Bone marrow (tissue), 2 donors: Measurements from ENCODE around the gene IL22RA2.
"Not testable (repeated sequence)": the region's sequence is repeated elsewhere in the genome, so short reads cannot be mapped to it uniquely, and the experiment has no call there.

Experiments used
- DNase-seq, 2 donors: peaks; one replicate each; lab custom pipeline; 2025; lab: John Stamatoyannopoulos, UW

The IL22RA2 gene, protein sequence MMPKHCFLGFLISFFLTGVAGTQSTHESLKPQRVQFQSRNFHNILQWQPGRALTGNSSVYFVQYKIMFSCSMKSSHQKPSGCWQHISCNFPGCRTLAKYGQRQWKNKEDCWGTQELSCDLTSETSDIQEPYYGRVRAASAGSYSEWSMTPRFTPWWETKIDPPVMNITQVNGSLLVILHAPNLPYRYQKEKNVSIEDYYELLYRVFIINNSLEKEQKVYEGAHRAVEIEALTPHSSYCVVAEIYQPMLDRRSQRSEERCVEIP

DNA sequence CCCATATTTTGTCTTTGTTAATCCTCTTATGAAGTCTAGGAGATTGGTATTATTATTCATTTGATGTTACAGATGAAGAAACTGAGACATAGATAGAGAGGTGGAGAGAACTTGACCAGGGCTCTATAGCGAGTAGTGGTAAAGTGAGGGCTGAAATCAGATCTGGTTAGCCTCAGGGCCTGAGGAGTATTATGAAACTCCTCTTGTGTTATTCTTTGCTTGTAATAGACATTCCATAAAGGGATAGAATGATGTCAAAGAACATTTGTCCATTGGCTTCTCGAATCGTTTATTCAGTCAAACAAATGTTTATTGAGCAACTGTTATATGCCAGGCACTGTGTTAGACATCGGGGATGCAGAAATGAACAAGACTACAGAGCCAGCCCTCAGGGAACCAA, at the start of gene IL22RA2:
TSS of gene IL22RA2 (minus strand) at position 144 of the 400 bp plus-strand sequence. CDS start 11,895 bp downstream, outside the sequence.
- DNase-seq = no peak

DNA sequence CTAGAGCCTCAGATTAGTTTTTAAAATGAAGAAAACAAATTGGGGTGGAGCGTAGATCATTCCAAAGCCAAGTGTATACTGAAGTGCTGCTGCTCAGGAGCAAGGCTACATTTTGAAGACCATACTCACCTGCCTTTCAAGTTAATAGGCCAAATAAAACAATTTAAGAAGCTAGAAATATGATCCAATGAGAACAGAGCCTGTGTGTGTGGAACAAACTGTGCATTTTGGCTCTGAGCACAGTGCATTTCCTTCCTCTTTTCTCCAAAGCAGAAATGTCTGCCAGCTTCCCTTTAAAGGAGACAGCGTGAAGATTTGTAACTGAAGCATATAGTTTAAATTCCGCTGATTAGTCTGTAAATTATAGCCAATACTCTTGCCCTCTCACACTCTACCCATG, 48.9 kb upstream of the IL22RA2 start:
- DNase-seq = peak in 1 of 2 donors; percentile 77

DNA sequence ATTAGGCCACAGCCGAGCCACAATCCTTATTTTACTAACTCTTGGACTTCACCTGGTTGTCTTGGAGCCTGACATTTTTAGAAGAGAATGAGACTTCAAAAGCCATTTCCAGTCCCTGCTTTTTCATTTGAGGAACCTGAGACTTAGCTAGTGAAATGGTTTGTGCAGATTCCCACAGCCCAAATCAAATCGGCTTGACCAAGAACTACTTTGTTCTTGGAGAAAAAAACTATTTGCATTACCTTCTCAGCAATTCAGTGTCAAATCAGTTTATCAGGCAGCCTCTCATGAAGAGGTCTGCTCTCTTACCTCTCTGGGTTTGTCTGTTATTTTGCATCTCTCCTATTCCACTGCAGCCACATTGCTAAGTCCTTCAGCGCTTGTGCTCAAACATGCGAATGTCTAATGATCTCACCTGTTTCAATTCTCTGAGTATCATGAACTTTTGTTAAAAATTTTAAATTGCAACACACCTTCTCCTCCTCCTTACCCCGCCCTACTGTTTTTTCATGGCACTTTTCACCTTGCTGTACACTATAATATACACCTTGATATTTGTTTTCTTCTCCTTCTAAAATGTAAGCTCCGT, 46.3 kb upstream of the IL22RA2 start:
- DNase-seq = no peak

DNA sequence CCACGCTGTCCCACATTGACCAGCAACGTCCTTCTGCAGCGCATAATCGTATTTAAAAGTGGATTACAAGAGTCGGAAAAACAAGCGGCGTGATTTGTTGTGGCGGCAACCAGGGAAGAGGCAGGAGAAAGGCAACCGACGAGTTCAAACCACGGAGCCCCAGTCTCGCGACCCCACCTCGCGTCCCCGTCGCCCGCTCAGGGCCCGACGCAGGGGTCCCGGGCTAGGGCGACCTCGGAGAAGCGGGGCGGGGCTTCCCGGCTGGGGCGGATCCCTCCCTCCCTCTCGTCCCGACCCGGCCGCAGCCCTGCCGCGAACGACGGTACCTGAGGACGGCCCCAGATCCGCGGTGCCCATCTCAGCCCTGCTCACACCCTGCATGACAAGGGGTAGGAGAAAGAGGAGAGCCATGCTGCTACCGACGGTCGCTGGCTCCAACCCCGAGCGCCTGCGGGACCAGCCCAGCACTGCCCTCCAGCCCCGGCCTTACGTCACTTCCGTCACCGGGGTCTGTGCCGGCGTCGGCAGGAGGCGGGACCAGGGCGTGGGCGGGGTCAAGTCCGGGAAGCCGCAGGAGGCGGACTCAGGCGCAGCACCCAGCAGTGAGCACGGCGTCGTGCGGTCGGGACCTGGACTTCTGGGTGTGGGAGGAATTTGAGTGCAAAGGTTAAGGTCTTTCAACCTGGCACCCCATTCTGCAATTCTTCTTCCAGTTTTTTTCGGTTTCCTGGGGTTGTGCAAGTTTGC, 45.6 kb upstream of the IL22RA2 start, which contains the start of gene IFNGR1:
TSS of gene IFNGR1 (minus strand) at position 469 of the 747 bp plus-strand sequence. CDS start at position 411, 58 bp downstream.
- DNase-seq = peak; percentile 78 to 92

DNA sequence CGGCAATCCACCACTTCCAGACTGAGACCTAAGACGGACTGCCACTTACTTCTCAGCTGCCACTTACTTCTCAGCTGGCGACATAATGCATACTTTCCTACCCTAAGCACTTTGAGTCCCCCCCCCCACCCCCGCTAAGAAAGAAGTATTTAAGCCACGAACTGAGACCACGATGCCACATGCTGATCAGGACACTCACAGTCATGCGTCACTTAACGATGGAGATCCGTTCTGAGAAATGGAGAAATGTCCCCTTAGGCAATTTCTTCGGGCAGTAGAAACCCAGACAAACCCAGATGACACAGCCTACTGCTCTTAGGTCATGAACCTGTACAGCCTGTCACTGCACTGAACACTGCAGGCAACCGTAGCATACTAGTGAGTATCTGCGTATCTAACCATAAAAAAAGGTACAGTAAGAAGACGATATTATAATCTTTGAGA, 45.1 kb upstream of the IL22RA2 start:
- DNase-seq = peak; percentile 39 to 59

DNA sequence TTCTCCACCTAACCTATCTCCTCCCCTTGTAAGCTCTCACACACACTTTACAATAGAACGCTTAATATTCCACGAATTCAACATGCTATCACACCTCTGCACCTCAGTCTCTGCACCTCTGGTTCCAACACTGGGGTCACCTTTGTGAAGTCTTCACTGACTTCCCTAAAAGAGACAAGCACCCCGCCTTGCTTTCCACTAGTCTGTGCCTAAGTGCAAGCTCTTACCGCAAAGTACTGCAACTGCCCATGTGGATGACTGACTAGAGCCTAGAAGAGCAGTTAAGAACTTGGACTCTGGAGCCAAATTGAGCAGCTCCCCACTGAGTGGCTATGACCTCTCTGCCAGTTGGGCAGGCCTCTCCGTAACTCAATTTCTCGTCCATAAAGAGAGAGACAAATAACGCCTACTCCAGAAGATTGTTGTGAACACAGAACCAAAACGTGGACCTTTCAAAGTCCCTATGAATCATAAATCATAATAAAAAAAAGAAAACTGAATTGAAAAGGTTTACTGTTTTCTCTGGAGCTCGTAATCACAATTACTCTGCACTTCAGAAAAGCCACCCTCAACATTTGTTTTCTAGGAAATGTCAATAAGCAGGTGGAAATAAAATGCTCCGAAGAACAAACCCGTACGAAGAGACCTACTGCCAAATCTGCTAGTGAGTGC, 44.5 kb upstream of the IL22RA2 start:
- peak in 1 of 2 donors; percentile 48 for DNase-seq

DNA sequence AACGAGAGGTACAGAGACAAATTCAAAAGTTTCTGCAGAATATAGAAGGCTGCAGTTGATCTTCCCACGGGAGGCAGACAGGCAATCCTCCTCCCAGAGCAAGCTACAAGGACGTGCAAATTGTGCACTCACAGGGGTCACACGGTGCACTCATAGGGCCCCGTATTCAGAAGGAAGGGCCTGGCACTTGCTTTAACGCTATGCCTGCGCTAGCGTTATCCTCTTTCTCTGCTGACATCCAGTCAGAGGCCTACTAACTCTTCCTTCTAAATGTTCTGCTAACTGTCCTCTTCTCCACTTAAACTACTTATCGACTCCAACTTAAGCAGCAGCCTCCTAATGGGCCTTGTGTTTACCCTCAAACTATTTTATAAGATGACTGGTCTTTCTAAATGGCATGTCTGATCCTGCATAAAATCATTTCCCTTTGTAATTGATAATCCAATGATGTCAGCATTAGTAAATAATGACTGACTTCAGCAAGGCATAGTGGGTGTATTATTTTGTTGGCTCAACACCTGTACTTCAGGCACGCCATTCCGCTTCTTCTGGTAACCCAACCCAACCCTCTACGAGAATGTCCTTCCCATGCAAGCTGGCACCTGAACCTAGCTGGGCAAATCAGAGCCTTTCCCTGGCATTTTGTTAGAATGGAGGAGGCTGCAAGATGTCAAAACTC, 43.6 kb upstream of the IL22RA2 start:
- no peak for DNase-seq

DNA sequence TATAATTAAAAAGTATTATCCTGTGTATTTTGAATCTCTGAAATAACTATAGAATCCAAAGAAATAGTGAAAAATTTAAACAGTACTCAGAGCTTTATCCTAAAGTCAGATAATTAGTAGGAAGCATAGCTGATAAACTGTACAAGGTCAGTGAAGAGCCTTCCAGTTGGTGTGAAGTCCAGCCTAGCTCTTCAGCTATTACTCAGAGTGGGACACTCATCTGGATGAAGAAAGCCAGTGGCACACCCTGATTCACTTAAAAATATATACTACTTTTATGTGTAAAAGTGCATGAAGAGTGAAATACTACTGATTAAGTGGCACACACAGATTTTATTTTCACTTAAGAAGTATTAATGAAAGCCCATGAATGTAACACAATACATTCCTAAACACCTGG, 42.7 kb upstream of the IL22RA2 start:
- no peak for DNase-seq

DNA sequence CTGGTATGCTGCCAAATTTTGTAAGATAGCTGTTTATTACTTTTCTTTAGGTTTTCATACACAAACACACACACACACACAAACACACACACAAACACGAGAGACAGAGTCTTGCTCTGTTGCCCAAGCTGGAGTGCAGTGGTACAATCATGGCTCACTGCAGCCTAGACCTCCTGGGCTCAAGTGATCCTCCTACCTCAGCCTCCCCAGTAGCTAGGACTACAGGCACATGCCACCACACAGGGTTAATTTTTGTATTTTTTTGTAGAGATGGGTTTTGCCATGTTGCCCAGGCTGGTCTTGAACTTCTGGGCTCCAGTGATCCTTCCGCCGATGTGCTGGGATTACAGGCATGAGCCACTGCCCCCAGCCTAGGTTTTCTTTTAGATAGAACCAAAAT, 42.2 kb upstream of the IL22RA2 start:
- DNase-seq = not testable (repeated sequence)

DNA sequence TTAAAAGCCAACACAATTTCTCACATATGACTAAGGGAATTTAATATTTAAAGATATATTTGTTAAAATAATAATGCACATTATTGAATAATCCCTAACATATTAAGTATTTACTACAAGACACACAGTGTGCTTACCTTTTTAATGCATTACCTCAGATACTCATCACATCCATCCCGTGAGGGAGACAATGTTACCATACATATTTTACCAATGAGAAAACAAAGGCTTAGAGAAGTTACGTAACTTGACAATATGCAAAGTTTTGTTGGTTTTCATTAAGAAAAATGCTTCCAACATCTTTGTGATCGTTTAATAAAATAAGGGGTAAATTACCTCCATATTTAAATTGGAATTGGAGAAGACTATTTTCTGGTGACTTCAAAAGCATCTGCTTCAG, 41.5 kb upstream of the IL22RA2 start:
- DNase-seq = no peak

DNA sequence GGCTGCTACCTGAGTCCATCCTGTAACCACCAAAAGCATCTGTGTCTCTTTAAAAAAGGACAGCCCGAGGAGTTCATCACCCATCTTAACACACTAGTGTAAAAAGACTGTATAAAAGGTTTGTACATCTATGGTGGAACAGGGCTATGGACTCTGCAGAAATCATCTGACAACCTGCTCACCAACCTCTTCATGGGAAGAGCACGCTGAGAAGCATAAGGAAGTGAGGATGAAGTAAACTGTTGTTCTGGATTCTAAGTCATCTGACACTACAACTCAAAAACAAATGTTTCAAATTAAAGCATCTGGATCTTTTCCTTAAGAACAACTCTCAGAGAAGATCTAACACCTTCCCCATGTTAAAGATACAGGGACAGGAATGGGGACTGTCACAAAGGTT, 40.4 kb upstream of the IL22RA2 start:
- DNase-seq = no peak

DNA sequence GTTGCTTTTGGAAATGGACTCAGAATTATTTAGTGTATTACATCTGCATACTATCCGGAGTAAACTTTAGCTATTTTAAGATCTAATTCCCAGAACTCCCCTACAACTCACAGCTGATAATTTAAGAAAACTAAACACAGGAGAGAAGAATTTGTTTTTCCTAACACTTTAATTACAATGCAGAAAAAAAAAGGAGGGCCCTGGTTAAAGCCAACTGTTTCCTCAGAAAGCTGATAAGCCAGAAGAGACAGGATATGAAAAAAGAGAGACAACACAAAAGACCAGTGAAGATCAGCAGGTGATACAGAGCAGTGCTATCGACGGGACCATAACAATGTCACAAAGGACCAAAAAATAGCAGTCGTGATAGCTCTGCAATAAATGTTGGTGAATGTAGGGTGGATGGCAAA, 39.9 kb upstream of the IL22RA2 start:
- DNase-seq = peak in 1 of 2 donors; percentile 32

DNA sequence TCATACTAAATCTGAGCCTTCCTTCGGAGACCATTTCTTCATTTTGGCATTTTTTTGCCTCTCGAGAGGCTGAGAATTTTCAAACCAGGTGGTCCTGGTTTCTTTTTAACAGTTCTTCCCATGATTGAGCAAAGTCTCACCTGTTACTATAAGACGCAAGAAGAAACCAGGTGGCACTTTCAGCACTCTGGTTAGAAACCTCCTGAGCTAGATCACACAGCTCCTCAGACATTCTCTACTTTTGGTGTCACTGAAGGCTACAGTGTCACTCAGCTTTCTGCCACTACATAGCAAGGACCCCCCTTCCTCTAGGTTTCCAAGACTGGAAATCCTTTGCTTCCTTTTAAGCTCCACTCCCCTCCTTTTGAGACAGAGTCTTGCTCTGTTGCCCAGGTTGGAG, 38.5 kb upstream of the IL22RA2 start:
- no peak for DNase-seq

DNA sequence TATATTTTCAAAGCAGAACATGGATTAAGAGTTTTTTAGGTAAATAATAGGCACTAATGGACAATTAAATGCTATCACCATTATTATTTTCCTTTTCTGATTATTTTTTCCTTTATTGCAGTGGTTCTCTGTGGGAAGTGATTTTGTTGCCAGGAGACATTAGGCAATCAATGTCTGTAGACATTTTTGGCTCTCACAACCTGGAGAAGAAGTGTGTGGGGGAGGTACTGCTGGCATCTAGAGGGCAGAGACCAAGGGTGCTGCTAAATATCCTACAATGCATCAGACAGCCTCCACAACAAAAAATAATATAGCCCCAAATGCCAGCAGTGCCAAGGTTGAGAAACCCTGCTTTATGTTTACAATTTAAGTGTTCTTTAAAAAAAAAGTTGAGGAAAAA, 37.5 kb upstream of the IL22RA2 start:
- DNase-seq = no peak

DNA sequence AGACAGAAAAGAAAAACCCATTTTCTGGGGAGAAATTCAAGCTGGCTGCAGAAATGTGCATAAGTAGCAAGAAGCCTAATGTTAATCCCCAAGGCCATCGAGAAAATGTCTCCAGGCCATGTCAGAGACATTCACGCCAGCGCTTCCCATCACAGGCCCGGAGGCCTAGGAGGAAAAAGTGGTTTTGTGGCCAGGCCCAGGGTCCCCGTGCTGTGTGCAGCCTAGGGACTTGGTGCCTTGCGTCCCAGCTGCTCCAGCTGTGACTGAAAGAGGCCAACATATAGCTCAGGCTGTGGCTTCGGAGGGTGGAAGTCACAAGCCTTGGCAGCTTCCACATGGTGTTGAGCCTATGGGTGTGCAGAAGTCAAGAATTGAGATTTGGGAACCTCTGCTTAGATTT, 34.8 kb upstream of the IL22RA2 start:
- no peak for DNase-seq

DNA sequence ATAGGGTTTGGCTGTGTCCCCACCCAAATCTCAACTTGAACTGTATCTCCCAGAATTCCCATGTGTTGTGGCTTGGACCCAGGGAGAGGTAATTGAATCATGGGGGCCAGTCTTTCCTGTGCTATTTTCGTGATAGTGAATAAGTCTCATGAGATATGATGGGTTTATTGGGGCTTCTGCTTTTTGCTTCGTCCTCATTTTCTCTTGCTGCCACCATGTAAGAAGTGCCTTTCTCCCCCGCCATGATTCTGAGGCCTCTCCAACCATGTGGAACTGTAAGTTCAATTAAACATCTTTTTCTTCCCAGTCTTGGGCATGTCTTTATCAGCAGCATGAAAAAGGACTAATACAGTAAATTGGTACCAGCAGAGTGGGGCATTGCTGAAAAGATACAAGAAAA, 34.0 kb upstream of the IL22RA2 start:
- not testable (repeated sequence) for DNase-seq

DNA sequence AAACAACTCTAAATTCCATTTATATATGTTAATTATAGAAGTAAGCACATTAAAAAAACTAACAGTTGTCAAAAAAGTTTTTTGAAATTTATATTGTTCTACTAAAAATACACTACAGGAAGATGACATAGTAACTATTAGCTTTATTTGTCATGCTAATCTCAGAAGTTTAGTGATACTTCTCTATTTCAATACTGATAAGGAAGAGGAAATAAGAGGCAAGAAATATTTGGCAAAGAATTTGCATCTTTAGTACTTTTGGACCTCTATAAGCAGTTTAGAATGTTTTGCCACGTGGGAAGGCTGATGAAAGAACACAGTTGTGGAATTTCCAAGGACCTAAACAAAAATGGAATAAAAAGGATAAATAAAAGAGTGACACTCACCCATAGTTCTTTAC, 33.1 kb upstream of the IL22RA2 start:
- no peak for DNase-seq

DNA sequence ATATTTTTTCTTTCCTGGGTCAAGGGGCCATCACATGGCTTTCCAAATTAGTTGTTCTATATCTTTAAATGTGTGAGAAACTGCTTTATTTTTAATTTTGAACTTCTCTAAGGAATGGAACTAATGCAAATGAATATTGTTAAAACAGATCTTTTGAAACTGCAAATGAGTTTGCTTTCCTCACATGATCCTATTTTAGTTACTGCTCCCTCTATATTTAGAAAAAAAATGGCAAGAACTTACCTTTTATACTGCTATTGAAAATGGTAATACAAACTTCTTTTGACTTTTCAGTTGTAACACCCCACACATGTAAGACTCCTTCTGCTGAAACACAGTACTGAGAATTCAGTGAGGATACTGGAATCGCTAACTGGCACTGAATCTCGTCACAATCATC, 29.8 kb upstream of the IL22RA2 start:
- no peak for DNase-seq

DNA sequence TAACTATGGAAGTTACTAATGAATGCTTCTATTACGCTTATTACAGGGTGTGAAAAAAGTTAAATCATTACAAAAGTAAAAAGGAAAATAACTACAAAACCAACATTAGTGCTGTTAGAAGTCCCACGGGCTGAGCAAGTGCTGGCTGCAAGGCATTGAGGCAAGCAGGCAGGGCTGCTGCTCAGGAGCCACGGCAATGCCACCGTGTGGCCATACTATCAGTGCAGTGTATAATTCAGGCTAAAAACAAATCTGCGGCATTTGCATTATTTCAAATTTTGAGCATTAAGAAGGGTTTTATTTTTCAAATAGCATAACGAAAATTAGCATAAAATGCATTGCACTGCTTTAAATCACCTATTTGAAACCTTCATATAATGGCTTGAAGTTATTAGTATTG, 28.6 kb upstream of the IL22RA2 start:
- DNase-seq = no peak

DNA sequence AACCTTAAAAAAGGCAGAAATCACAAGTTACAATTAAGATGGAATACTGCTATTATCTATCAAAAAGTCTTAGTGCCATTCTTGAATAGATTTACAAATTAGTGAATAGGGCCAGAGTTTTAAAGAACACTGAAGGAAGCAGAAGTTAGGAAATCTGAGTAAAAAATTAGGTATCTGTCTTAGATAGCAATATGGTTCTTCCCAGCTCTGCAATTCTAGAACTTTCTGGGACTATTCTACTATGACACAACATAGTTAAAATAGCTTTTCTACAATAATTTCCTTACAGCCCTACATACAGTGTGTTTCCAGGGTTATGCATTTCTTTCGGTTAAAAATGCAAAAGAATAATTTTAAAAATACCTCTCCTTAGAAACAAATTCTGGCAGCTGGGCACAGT, 27.6 kb upstream of the IL22RA2 start:
- no peak for DNase-seq

DNA sequence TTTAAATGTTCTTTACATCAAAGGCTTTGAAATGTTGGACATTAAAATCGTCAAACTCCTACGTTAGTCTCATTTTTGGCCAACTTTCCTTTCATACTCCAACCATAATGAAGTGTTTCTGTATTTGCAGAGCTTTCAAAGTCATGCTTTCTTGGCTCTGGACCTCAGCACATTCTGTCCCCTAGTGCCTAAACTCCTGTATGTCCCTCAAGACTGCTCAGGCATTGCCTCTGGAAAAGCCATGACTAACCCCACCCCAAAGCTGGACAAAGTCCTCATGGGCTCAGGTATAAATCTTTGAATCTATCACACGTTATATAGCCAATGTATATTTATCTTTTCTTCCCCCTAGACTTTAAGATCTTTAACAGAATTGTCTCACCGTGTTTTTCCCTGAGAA, 26.8 kb upstream of the IL22RA2 start:
- DNase-seq = no peak
